HCT116 (cell line): ENCODE measurements around the gene JAK1. TPM values are rescaled to one million over a fixed set of nuclear protein-coding genes. Genes with fewer than 3 reads are reported as not detected.

ENCODE experiments used
- ATAC-seq: fragments of 200-7000 bp; cut with Tn5 transposase; 2 replicates; pipeline ENCODE4 v1.9.1; 2020; ENCODE audit warnings: mild to moderate bottlenecking, moderate library complexity
- BruUV-seq: library from RNA; stranded (reverse); fragments of 400-500 nt; replicated peaks from 2 replicates; lab custom pipeline; 2021; lab: Mats Ljungman, UMichigan
- CTCF ChIA-PET: fragments of 300-600 bp; sonication (Branson Sonifier 250); formaldehyde crosslinking; loops from one replicate; lab custom pipeline; 2021; ENCODE audit warnings: antibody characterized with exemption; lab: Charles Lee
- POLR2A ChIA-PET: fragments of 300-600, 350-600 bp; sonication (Branson Sonifier 250); formaldehyde crosslinking; loops from one replicate; lab custom pipeline; 2021; ENCODE audit warnings: antibody characterized with exemption; lab: Charles Lee
- RAD21 ChIA-PET, 2 experiments: fragments of 300-600 bp; sonication (Branson Sonifier 250); formaldehyde crosslinking; loops; one replicate each; lab custom pipeline; 2023; ENCODE audit warnings: low total read pairs in 2 of 2; ENCODE audit not compliant: uncharacterized antibody in 2 of 2, unreplicated experiment in 2 of 2, low non-redundant PET in 1 of 2; lab: Charles Lee
- DNase-seq: peaks from one replicate; pipeline ENCODE4 v3.0.0-alpha.2; 2010; ENCODE audit warnings: low read depth, low spot score
- H2AFZ ChIP-seq: fragments of 200-600 bp; shearing (Covaris generic), sonication (generic); 2 replicates; pipeline ENCODE4 v1.6.1; 2017; ENCODE audit warnings: low read depth, mixed run types, mixed read lengths, antibody characterized with exemption, low read length; ENCODE audit not compliant: poor library complexity, severe bottlenecking
- H3K27ac ChIP-seq: 2 replicates; pipeline ENCODE4 v1.5.1; 2012; ENCODE audit warnings: low read depth, low read length
- H3K27me3 ChIP-seq: fragments of 200-600 bp; sonication (generic); 2 replicates; pipeline ENCODE4 v1.6.1; 2016; ENCODE audit warnings: mixed run types, low read length, mixed read lengths; ENCODE audit not compliant: insufficient read depth
- H3K36me3 ChIP-seq, 2 experiments: fragments of 200-500 bp in 1 of 2; fragments of 200-600 bp in 1 of 2; sonication (Bioruptor generic) in 1 of 2; sonication (generic) in 1 of 2; 2 replicates each; pipeline versions ENCODE4 v1.5.1 to v1.6.1; 2014 to 2016; ENCODE audit warnings: low read length in 2 of 2, inconsistent platforms in 1 of 2, mixed read lengths in 1 of 2, mixed run types in 1 of 2; ENCODE audit not compliant: insufficient read depth in 2 of 2, control insufficient read depth in 1 of 2
- H3K4me1 ChIP-seq, 2 experiments: fragments of 200-600 bp in 1 of 2; sonication (generic) in 1 of 2; 2 replicates each; pipeline versions ENCODE4 v1.5.1 to v1.6.1; 2012 to 2017; ENCODE audit warnings: low read length in 2 of 2, inconsistent platforms in 1 of 2, mild to moderate bottlenecking in 1 of 2, mixed read lengths in 1 of 2, mixed run types in 1 of 2, moderate library complexity in 1 of 2; ENCODE audit not compliant: insufficient read depth in 2 of 2, control insufficient read depth in 1 of 2
- H3K4me2 ChIP-seq: fragments of 200-600 bp; sonication (generic); 2 replicates; pipeline ENCODE4 v1.6.1; 2017; ENCODE audit warnings: mixed run types, low read length, mixed read lengths
- H3K4me3 ChIP-seq, 2 experiments: fragments of 200-600 bp in 1 of 2; sonication (generic) in 1 of 2; replicated peaks in 1 of 2; 2 replicates each; pipeline ENCODE4 v1.5.1; 2011 to 2016; ENCODE audit warnings: low read length in 2 of 2, control low read depth in 1 of 2, low read depth in 1 of 2, mild to moderate bottlenecking in 1 of 2, mixed read lengths in 1 of 2, mixed run types in 1 of 2
- H3K79me2 ChIP-seq: fragments of 200-600 bp; sonication (generic); 2 replicates; pipeline ENCODE4 v1.6.1; 2017; ENCODE audit warnings: mild to moderate bottlenecking, mixed run types, low read length, moderate library complexity, mixed read lengths; ENCODE audit not compliant: insufficient read depth
- H3K9ac ChIP-seq: fragments of 200-600 bp; sonication (generic); 2 replicates; pipeline ENCODE4 v1.6.1; 2016; ENCODE audit warnings: low read length, mixed read lengths
- H3K9me2 ChIP-seq: fragments of 200-600 bp; sonication (generic), shearing (Covaris generic); 2 replicates; pipeline ENCODE4 v1.6.1; 2017; ENCODE audit warnings: mixed run types, mild to moderate bottlenecking, moderate library complexity; ENCODE audit not compliant: insufficient read depth
- H3K9me3 ChIP-seq, 2 experiments: fragments of 200-500 bp in 1 of 2; fragments of 200-600 bp in 1 of 2; sonication (Bioruptor generic) in 1 of 2; sonication (generic) in 1 of 2; 2 replicates each; pipeline ENCODE4 v1.6.1; 2014 to 2017; ENCODE audit warnings: low read length in 2 of 2, mixed read lengths in 2 of 2, inconsistent platforms in 1 of 2, low read depth in 1 of 2, mild to moderate bottlenecking in 1 of 2, mixed run types in 1 of 2, moderate library complexity in 1 of 2; ENCODE audit not compliant: control insufficient read depth in 1 of 2, insufficient read depth in 1 of 2
- H4K20me1 ChIP-seq: fragments of 200-600 bp; sonication (generic), shearing (Covaris generic); 2 replicates; pipeline ENCODE4 v1.6.1; 2017; ENCODE audit warnings: mixed run types, mild to moderate bottlenecking, moderate library complexity; ENCODE audit not compliant: insufficient read depth
- ATF3 ChIP-seq: IDR thresholded peaks from 2 replicates; pipeline ENCODE4 v1.6.1; 2012
- CEBPB ChIP-seq: IDR thresholded peaks from 2 replicates; pipeline ENCODE4 v1.6.1; 2012; ENCODE audit warnings: low read depth
- EGR1 ChIP-seq: IDR thresholded peaks from 2 replicates; pipeline ENCODE4 v1.6.1; 2012; ENCODE audit warnings: low read depth
- ELF1 ChIP-seq: IDR thresholded peaks from 2 replicates; pipeline ENCODE4 v1.6.1; 2012; ENCODE audit warnings: low read depth, borderline replicate concordance
- EZH2phosphoT487 ChIP-seq: fragments of 200-600 bp; IDR thresholded peaks from 2 replicates; pipeline ENCODE4 v1.6.1; 2018; ENCODE audit warnings: antibody characterized with exemption, borderline replicate concordance
- MAX ChIP-seq: IDR thresholded peaks from 2 replicates; pipeline ENCODE4 v1.6.1; 2012
- RAD21 ChIP-seq: IDR thresholded peaks from 2 replicates; pipeline ENCODE4 v1.6.1; 2012; ENCODE audit warnings: low read depth, mild to moderate bottlenecking
- REST ChIP-seq: IDR thresholded peaks from 2 replicates; pipeline ENCODE4 v1.6.1; 2012; ENCODE audit warnings: low read depth
- TCF7L2 ChIP-seq: IDR thresholded peaks from 2 replicates; pipeline ENCODE4 v1.7.0; 2011; ENCODE audit warnings: borderline replicate concordance, inconsistent platforms; ENCODE audit not compliant: insufficient read depth, insufficient read length; ENCODE audit errors: extremely low read depth
- intact Hi-C: fragments of 100-400 bp; cut with micrococcal nuclease; formaldehyde crosslinking; loops from 2 replicates; pipeline ENCODE4 v1.10.0; 2022
- total RNA-seq: library from RNA; stranded (reverse); gene quantifications from one replicate; pipeline ENCODE4 v1.2.1, GENCODE V29; 2021; ENCODE audit not compliant: unreplicated experiment

JAK1 gene
- total RNA-seq, 1 experiment from 2014 or later, result 53.2 TPM

GRCh38 chr1:64829411-64830029 lies 136.8 kb downstream of the JAK1 start:
- Histone ChIP-seq H3K9me2 (no peaks in the 10 kb centered on the region), H3K27me3 (no peaks in the 10 kb centered on the region), H3K79me2 (no peaks in the 10 kb centered on the region), H3K27ac (no peak overlapping the region), H3K4me3 (no peak overlapping the region), H3K36me3 (peaks cover 3 to 18% of the 10 kb centered on the region in 2 experiments; a peak in 2 of 4 replicates), H3K9ac (no peak overlapping the region), H2AFZ (no peak overlapping the region), H4K20me1 (no peaks in the 10 kb centered on the region), H3K4me1 (no peaks in the 10 kb centered on the region), H3K4me2 (no peak overlapping the region), H3K9me3 (no peaks in the 10 kb centered on the region)
- no peak for TF ChIP-seq RAD21
- TF ChIP-seq ATF3, result no peak
- no peak for TF ChIP-seq REST
- TF ChIP-seq MAX, result no peak
- no peak for TF ChIP-seq CEBPB
- no peak for TF ChIP-seq EGR1
- no peak for TF ChIP-seq ELF1
- no peak for TF ChIP-seq EZH2phosphoT487
- TF ChIP-seq TCF7L2, result no peak
- intact Hi-C loops, result loop anchor here (10.0 kb wide), 1 partner anchor 355 kb away; the partner anchor contains the start of gene CACHD1
- BruUV-seq, result no TSS peak
- POLR2A ChIA-PET, result no interaction called here
- RAD21 ChIA-PET, result no interaction called here
- ATAC-seq, result no peak
- DNase-seq, result no peak
- CTCF ChIA-PET, result no interaction called here
